Measurements from ENCODE around the gene CR1L.

CR1L gene

GRCh38 chr1:207649210-207649753 lies 4.3 kb downstream of the CR1L start (continued):
- 0 out of 2 replicates have a peak, but pooled peaks have one; percentile 34 for TF ChIP-seq SP7 (tag by site-specific recombination; IDR thresholded peaks at IDR 0.05)
- TF ChIP-seq ZNF580 (tag by site-specific recombination; IDR thresholded peaks at IDR 0.05), result no peak
- TF ChIP-seq TRIM28 (IDR thresholded peaks at IDR 0.05; ENCODE audit: borderline replicate concordance, low read length), result peak; percentile 14; the same call in 1 of the 2 replicates
- TF ChIP-seq SCRT2 (tag by site-specific recombination; IDR thresholded peaks at IDR 0.05), result peak; percentile 93
- TF ChIP-seq ZFP3 (tag by site-specific recombination; IDR thresholded peaks at IDR 0.05; ENCODE audit: low read depth), result no peak
- TF ChIP-seq ZNF843 (tag by site-specific recombination; IDR thresholded peaks at IDR 0.05), result 0 out of 2 replicates have a peak, but pooled peaks have one; percentile 23
- TF ChIP-seq ZNF184 (tag by site-specific recombination; IDR thresholded peaks at IDR 0.05), result no peak
- TF ChIP-seq PRDM6 (tag by site-specific recombination; IDR thresholded peaks at IDR 0.05), result peak; percentile 55; the same call in 1 of the 2 replicates
- peak; percentile 78 for TF ChIP-seq SCRT1 (tag by site-specific recombination; IDR thresholded peaks at IDR 0.05; ENCODE audit: borderline replicate concordance)
- TF ChIP-seq ZBTB48 (tag by site-specific recombination; IDR thresholded peaks at IDR 0.05), result no peak
- no peak for TF ChIP-seq ZNF221 (tag by site-specific recombination; IDR thresholded peaks at IDR 0.05; ENCODE audit: borderline replicate concordance)

DNA sequence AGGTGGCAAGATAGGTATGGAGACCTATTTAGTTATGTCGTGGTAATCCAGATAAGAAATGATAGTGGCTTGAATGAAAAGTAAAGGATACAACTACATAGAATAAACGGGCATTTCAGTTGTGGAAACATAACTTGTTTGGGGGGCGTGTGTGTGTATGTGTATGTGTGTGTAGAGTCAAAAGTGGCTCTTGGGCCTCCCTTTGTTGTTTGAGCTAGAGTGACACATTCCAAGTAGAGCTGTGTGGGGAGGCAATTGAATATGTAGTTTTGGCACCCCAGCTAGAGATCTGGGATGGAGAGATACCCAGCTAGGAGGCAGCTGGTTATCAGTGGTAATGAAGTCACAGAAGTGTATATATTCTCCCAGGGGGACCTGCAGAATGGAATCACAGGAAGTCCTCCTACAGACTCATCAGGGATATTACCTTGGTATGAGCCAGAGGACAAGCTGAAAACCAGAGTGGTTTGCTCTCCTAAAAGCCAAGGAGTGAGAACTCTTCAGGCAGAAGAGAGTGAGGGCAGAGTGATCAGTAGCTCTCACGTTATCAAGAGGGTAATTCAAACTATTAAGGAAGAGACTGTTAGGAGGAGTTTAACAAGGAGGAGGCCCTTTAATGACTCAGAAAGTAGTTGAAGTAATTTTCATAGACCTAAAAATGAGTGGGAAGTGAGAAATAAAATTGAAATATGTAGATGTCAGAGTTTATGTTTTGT lies 5.1 kb downstream of the CR1L start:
- ChIA-PET CTCF (no interaction called here), POLR2A (no interaction called here)
- H3K36me3 ChIP-seq (ENCODE audit: control insufficient read depth in 2 of 2, insufficient read depth in 1 of 2, low read length in 2 of 2), result no peaks in the 10 kb centered on the region
- no peak overlapping the region for H3K27ac ChIP-seq (ENCODE audit: extremely low read depth, low read depth, low read length)
- no peak overlapping the region for H3K4me3 ChIP-seq (ENCODE audit: low read depth, low read length)
- H3K9me3 ChIP-seq (ENCODE audit: control insufficient read depth, insufficient read depth, low read depth, low read length), result no peaks in the 10 kb centered on the region
- H3K4me1 ChIP-seq (ENCODE audit: control insufficient read depth, insufficient read depth, low read length), result no peaks in the 10 kb centered on the region
- TF ChIP-seq GFI1B (tag by site-specific recombination; IDR thresholded peaks at IDR 0.05) (no peak), ZNF16 (tag by site-specific recombination; IDR thresholded peaks at IDR 0.05; ENCODE audit: low read depth) (no peak), ELK4 (IDR thresholded peaks at IDR 0.05; ENCODE audit: borderline replicate concordance, low read depth, low read length) (no peak), ZNF707 (tag by site-specific recombination; IDR thresholded peaks at IDR 0.05) (no peak), ZNF341 (tag by site-specific recombination; IDR thresholded peaks at IDR 0.05; ENCODE audit: low read depth) (no peak), ZNF830 (tag by site-specific recombination; IDR thresholded peaks at IDR 0.05; ENCODE audit: low read depth) (no peak), ZNF214 (tag by site-specific recombination; IDR thresholded peaks at IDR 0.05; ENCODE audit: borderline replicate concordance) (no peak), IKZF3 (tag by site-specific recombination; IDR thresholded peaks at IDR 0.05) (no peak), KLF10 (tag by site-specific recombination; IDR thresholded peaks at IDR 0.05) (no peak), ZNF501 (tag by site-specific recombination; IDR thresholded peaks at IDR 0.05) (no peak), ZSCAN18 (tag by site-specific recombination; IDR thresholded peaks at IDR 0.05) (no peak), ZSCAN16 (tag by site-specific recombination; IDR thresholded peaks at IDR 0.05) (no peak), ZNF155 (tag by site-specific recombination; IDR thresholded peaks at IDR 0.05) (no peak), ZNF704 (tag by site-specific recombination; IDR thresholded peaks at IDR 0.05) (no peak), KLF9 (tag by site-specific recombination; IDR thresholded peaks at IDR 0.05; ENCODE audit: low read depth) (no peak), ZNF624 (tag by site-specific recombination; IDR thresholded peaks at IDR 0.05) (no peak), GLI2 (tag by site-specific recombination; IDR thresholded peaks at IDR 0.05; ENCODE audit: borderline replicate concordance, low read depth) (no peak), ZIC2 (tag by site-specific recombination; IDR thresholded peaks at IDR 0.05) (peak; percentile 79), ZNF112 (tag by site-specific recombination; IDR thresholded peaks at IDR 0.05) (no peak), ZNF530 (tag by site-specific recombination; IDR thresholded peaks at IDR 0.05; ENCODE audit: low read depth) (no peak)
